ENCODE results near the gene AP1M1.

The AP1M1 gene

DNA sequence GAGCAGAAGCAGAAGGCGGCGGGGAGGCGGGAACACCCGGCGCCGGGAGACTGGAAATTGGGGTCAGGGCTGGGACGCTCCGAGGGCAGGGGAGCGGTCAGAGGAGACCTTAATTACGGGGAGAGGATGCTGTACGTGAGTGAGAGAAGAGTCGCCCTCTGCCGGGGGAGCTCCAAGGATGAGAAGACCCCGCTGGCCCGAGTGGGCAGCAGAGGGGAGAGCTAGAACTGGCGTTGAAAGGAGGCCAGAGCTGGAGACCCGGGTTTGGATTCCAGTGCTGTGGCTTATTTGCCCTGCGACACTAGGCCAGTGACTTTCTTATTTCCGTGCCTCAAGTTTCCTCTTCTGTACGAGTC, 12.0 kb upstream of the AP1M1 start:
- H3K27ac ChIP-seq (ENCODE audit: low read depth, low read length), result peak overlapping the region; percentile 85; the same call in 1 of the 2 replicates
- H3K4me1 ChIP-seq (ENCODE audit: control insufficient read depth, insufficient read depth, low read length), result no peaks in the 10 kb centered on the region
- no peaks in the 10 kb centered on the region for H3K27me3 ChIP-seq (ENCODE audit: control insufficient read depth, insufficient read depth, low read length)
- peak overlapping the region; percentile 96 for H3K4me3 ChIP-seq (ENCODE audit: low read depth, low read length)
- no peaks in the 10 kb centered on the region for H3K9me3 ChIP-seq (ENCODE audit: control insufficient read depth, insufficient read depth, low read depth, low read length)
- H3K9ac ChIP-seq (ENCODE audit: low read length), result peak overlapping the region; percentile 98
- peaks cover 34% of the 10 kb centered on the region for H3K36me3 ChIP-seq (ENCODE audit: control insufficient read depth, insufficient read depth, low read length)

DNA sequence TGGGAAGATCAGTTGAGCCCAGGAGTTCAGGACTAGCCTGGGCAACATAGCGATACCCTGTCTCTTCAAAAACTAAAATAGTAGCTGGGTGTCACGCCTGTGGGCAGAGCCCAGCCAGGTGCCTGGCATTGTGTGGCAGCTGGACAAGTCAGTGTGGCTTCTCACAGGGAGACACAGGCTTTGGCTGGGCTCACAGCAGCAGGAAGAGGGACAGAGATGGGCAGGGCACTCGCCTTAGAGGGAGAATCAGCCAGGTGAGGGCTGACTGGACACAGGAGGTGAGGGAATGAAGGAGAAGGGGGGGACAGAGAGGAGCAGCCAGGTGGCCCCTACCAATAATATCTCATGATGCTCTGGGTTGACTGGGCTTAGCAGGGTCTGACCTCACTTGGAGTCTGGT, 9.2 kb upstream of the AP1M1 start:
- Histone ChIP-seq H3K9ac (ENCODE audit: low read length) (no peak overlapping the region), H3K9me3 (ENCODE audit: control insufficient read depth, insufficient read depth, low read depth, low read length) (no peaks in the 10 kb centered on the region), H3K36me3 (ENCODE audit: control insufficient read depth, insufficient read depth, low read length) (peaks cover 49% of the 10 kb centered on the region), H3K4me3 (ENCODE audit: low read depth, low read length) (no peak overlapping the region), H3K4me1 (ENCODE audit: control insufficient read depth, insufficient read depth, low read length) (no peaks in the 10 kb centered on the region), H3K27ac (ENCODE audit: low read depth, low read length) (no peak overlapping the region), H3K27me3 (ENCODE audit: control insufficient read depth, insufficient read depth, low read length) (no peaks in the 10 kb centered on the region)

DNA sequence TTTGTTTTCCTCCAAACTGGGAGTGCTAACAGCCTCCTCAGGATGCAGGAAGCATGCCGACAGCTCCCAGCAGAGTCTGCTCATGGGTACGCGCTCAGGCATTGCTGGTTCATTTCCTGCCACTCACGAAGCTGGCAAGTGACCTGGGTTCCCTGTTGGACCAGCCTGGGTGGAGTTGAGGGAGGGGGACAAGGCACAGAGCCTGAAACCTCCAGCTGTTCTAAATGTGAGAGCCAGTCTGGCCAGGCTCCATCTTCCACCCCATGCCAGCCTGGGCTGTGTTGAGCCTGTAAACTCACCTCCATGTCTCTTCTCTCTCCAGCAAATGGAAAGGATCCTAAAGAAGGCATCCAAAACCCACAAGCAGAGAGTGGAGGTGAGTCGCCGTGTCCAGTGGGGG, 7.5 kb upstream of the AP1M1 start:
- Histone ChIP-seq H3K9ac (ENCODE audit: low read length) (no peak overlapping the region), H3K36me3 (ENCODE audit: control insufficient read depth, insufficient read depth, low read length) (peaks cover 49% of the 10 kb centered on the region), H3K4me3 (ENCODE audit: low read depth, low read length) (no peak overlapping the region), H3K9me3 (ENCODE audit: control insufficient read depth, insufficient read depth, low read depth, low read length) (no peaks in the 10 kb centered on the region), H3K27ac (ENCODE audit: low read depth, low read length) (no peak overlapping the region), H3K27me3 (ENCODE audit: control insufficient read depth, insufficient read depth, low read length) (no peaks in the 10 kb centered on the region), H3K4me1 (ENCODE audit: control insufficient read depth, insufficient read depth, low read length) (no peaks in the 10 kb centered on the region)

DNA sequence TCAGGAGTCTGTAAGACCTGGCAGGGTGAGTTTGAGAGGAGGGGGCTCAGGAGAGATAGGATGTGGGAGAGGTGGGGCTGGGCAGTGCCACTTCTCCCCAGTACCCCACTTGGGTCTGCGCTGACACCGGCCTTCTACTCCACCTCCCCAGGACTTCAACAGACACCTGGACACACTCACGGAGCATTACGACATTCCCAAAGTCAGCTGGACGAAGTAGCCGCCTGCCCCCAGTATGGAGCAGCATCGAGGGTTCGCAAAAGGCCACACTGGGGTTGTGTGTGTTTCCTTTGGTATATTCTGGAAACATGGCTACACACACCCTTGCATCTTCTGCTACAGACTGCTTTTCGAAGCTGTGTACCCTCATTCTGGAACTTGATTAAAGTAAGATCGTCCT, 7.0 kb upstream of the AP1M1 start:
- H3K27ac ChIP-seq (ENCODE audit: low read depth, low read length), result no peak overlapping the region

DNA sequence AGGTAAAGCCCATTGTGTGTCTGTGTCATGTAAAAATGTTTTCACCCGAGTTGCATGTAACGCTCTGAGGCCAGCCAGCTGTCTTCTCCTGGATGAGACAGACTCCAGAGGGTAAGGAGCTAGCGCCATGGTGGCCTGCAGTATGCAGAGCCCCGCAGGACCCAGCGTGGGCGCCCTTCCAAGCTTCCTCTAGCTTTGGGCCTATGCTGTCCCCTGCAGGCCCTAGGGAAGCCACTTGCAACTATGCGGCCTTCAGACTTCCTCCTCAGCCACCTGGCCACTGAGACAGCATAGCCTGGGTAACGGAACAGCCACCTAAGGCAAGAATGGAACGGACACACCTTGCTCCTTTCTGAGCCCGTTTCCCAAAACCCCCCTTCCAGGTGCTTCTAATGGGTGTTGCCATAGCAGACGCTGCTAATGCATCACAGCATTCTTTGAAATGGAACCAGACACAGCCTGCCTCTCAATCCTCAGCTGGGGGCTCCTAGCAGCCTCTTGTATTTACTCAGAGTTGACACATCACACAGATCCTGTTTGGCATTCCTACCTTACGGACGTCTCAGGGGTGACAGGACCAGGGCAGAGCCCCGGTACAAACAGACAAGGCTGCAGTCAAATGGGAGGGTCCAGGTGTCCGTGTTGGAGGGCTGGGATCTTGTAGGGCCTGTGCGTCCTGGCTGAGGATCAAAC, 6.3 kb upstream of the AP1M1 start:
- Histone ChIP-seq H3K27ac (ENCODE audit: low read depth, low read length) (no peak overlapping the region), H3K4me3 (ENCODE audit: low read depth, low read length) (no peak overlapping the region), H3K27me3 (ENCODE audit: control insufficient read depth, insufficient read depth, low read length) (no peaks in the 10 kb centered on the region), H3K36me3 (ENCODE audit: control insufficient read depth, insufficient read depth, low read length) (peaks cover 49% of the 10 kb centered on the region), H3K9me3 (ENCODE audit: control insufficient read depth, insufficient read depth, low read depth, low read length) (no peaks in the 10 kb centered on the region), H3K9ac (ENCODE audit: low read length) (no peak overlapping the region), H3K4me1 (ENCODE audit: control insufficient read depth, insufficient read depth, low read length) (no peaks in the 10 kb centered on the region)

More for the DNA sequence above, 7.0 kb upstream of the AP1M1 start:
- no peaks in the 10 kb centered on the region for H3K4me1 ChIP-seq (ENCODE audit: control insufficient read depth, insufficient read depth, low read length)
- H3K4me3 ChIP-seq (ENCODE audit: low read depth, low read length), result no peak overlapping the region
- H3K27me3 ChIP-seq (ENCODE audit: control insufficient read depth, insufficient read depth, low read length), result no peaks in the 10 kb centered on the region
- no peaks in the 10 kb centered on the region for H3K9me3 ChIP-seq (ENCODE audit: control insufficient read depth, insufficient read depth, low read depth, low read length)
- no peak overlapping the region for H3K9ac ChIP-seq (ENCODE audit: low read length)
- H3K36me3 ChIP-seq (ENCODE audit: control insufficient read depth, insufficient read depth, low read length), result peaks cover 49% of the 10 kb centered on the region

DNA sequence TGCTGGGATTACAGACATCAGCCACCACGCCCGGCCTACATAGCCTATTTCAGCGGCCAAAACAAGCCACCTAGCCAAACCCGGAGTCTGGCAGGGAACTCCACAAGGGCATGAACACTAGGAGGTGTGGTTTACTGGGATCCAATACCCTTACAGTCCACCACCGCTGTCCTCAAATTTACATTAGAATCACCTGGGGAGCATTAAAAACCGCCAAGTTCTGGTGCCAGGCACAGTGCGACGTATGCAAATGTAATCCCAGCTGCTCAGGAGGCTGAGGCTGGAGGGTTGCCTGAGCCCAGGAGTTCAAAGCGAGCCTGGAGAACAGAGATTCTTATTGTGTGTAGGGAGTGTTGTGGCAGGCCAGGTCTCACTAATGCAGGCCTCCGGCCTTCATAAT, 4.2 kb upstream of the AP1M1 start:
- H3K36me3 ChIP-seq (ENCODE audit: control insufficient read depth, insufficient read depth, low read length), result peaks cover 35% of the 10 kb centered on the region
- H3K9me3 ChIP-seq (ENCODE audit: control insufficient read depth, insufficient read depth, low read depth, low read length), result no peaks in the 10 kb centered on the region
- peaks cover 7% of the 10 kb centered on the region; the same call in 1 of the 2 replicates for H3K4me1 ChIP-seq (ENCODE audit: control insufficient read depth, insufficient read depth, low read length)
- no peak overlapping the region for H3K4me3 ChIP-seq (ENCODE audit: low read depth, low read length)
- H3K27me3 ChIP-seq (ENCODE audit: control insufficient read depth, insufficient read depth, low read length), result no peaks in the 10 kb centered on the region
- no peak overlapping the region for H3K9ac ChIP-seq (ENCODE audit: low read length)
- H3K27ac ChIP-seq (ENCODE audit: low read depth, low read length), result no peak overlapping the region

DNA sequence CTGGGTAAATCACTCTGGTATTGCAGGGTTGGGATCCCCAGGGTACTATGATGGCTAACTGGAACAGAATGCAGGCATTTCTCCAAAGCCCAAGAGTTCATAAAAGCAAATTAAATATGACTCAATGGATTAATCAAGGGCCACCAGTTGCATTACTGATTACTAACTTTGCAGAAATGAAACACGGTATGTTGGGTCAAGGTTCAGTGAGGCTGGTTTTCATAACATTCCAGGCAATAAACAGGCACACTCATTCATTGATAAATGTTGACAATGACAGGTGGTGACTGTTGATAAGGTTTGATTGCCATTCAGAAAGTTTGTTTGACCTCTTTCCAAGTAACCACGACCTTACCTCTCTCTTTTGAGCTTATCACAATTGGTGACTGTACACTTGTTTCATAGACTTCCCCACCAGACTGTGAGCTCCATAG, 506 bp upstream of the AP1M1 start:
- Histone ChIP-seq H3K4me3 (ENCODE audit: low read depth, low read length) (peak overlapping the region; percentile 85), H3K27ac (ENCODE audit: low read depth, low read length) (no peak overlapping the region), H3K9ac (ENCODE audit: low read length) (peak overlapping the region; percentile 54), H3K36me3 (ENCODE audit: control insufficient read depth, insufficient read depth, low read length) (peaks cover 8% of the 10 kb centered on the region), H3K9me3 (ENCODE audit: control insufficient read depth, insufficient read depth, low read depth, low read length) (no peaks in the 10 kb centered on the region), H3K4me1 (ENCODE audit: control insufficient read depth, insufficient read depth, low read length) (peaks cover 9% of the 10 kb centered on the region; the same call in 1 of the 2 replicates), H3K27me3 (ENCODE audit: control insufficient read depth, insufficient read depth, low read length) (no peaks in the 10 kb centered on the region)

DNA sequence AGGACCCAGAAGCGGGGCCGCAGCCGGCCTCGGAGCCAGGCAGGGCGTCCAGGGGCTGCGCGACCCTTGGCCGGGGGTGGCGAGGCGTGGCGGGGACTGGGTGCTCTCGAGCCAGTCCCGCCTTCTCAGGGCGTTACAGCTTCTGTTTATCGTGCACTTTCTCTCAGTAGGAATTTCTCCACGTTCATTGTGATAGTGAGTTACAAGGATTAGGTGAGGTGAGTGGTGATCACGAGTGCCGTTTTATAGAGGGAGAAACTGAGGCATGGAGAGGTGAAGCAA, 600 bp downstream of the AP1M1 start:
- H3K9me3 ChIP-seq (ENCODE audit: control insufficient read depth, insufficient read depth, low read depth, low read length), result no peaks in the 10 kb centered on the region
- H3K4me1 ChIP-seq (ENCODE audit: control insufficient read depth, insufficient read depth, low read length), result peaks cover 9% of the 10 kb centered on the region; the same call in 1 of the 2 replicates
- H3K36me3 ChIP-seq (ENCODE audit: control insufficient read depth, insufficient read depth, low read length), result peaks cover 14% of the 10 kb centered on the region
- H3K27me3 ChIP-seq (ENCODE audit: control insufficient read depth, insufficient read depth, low read length), result no peaks in the 10 kb centered on the region
- H3K27ac ChIP-seq (ENCODE audit: low read depth, low read length), result no peak overlapping the region
- peak overlapping the region; percentile 85 for H3K4me3 ChIP-seq (ENCODE audit: low read depth, low read length)
- H3K9ac ChIP-seq (ENCODE audit: low read length), result peak overlapping the region; percentile 70

DNA sequence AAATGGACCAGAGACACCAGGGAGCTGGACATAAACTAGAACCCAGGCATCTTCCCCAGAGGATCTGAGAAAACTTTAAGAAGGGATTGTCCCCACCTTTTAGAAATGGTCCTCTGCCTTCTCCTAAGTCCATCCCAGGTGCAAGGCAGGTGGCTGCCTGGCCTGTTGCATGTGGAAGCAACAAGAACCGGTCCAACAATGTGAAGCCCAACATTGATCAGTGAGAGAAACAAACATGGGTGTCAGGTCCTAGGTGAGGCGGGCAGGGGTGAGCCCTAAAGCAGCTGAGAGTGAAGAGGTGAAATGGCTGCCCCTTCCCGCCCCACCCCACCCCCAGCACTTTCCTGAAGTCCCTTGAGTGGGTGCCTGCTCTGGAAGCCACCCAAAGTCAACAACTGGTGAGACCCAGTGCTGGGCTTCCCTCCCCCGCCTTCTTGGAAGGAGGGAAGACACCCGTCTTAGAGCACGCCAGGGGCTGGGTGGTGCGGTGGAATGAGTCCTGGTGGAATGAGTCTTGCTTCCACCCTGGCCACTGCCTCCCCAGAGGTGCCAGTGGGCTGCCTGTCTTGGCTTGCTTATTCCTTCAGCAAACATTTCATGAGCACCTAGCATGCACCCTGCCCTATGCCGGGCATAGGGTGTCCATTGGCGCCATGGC, 1.7 kb downstream of the AP1M1 start:
- Histone ChIP-seq H3K9me3 (ENCODE audit: control insufficient read depth, insufficient read depth, low read depth, low read length) (no peaks in the 10 kb centered on the region), H3K9ac (ENCODE audit: low read length) (no peak overlapping the region), H3K27ac (ENCODE audit: low read depth, low read length) (no peak overlapping the region), H3K36me3 (ENCODE audit: control insufficient read depth, insufficient read depth, low read length) (peaks cover 23% of the 10 kb centered on the region), H3K4me1 (ENCODE audit: control insufficient read depth, insufficient read depth, low read length) (peaks cover 9% of the 10 kb centered on the region; the same call in 1 of the 2 replicates), H3K27me3 (ENCODE audit: control insufficient read depth, insufficient read depth, low read length) (no peaks in the 10 kb centered on the region), H3K4me3 (ENCODE audit: low read depth, low read length) (no peak overlapping the region; the same call in 1 of the 2 replicates)

DNA sequence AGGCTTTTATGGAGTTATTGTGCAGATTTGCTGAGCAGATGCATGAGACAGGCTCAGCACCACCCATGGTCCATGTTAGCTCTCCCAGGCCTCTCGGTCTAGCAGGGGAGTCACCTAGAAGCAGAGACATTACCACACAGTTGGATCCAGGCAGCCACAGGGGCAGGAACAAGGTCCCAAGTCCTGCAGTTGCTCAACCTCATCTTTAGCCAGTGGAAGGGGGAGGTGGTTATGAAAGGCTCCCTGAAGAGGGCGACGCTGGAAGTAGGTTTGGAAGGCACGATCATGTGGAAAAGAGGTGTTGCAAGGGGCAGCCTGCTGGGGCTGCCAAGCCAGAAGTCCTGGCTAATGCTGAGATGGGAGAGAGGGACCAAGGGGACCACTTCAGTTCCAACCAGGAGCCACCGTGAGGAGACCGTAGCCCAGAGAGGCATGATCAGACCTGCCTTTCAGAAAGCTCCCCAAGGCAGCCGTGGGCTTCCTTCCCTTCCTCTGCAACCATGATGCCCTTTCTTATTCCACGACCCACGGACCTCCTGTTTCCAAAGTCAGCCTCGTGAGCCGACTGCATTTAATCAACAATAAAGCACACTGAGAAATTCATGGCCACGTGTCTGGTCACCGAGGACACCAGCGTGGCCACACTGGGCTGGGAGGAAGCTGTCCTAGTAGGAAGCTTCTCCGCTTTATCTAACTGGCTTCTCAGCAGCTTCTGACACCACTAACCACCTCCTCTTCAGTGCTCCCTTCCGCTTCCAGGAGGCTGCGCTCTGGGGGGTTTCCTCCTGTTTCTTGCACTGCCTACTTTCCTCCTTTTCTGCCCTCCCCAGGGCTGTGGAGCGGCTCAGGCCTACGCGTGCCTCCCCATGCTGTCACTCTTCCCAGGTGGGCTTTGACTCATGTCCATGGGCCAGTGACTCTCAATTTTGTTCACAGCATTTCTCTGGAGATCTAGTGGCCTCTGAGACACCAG, 2.6 kb downstream of the AP1M1 start:
- Histone ChIP-seq H3K27ac (ENCODE audit: low read depth, low read length) (no peak overlapping the region), H3K9me3 (ENCODE audit: control insufficient read depth, insufficient read depth, low read depth, low read length) (no peaks in the 10 kb centered on the region), H3K4me1 (ENCODE audit: control insufficient read depth, insufficient read depth, low read length) (peaks cover 9% of the 10 kb centered on the region; the same call in 1 of the 2 replicates), H3K9ac (ENCODE audit: low read length) (no peak overlapping the region), H3K36me3 (ENCODE audit: control insufficient read depth, insufficient read depth, low read length) (peaks cover 30% of the 10 kb centered on the region), H3K27me3 (ENCODE audit: control insufficient read depth, insufficient read depth, low read length) (no peaks in the 10 kb centered on the region), H3K4me3 (ENCODE audit: low read depth, low read length) (no peak overlapping the region)

DNA sequence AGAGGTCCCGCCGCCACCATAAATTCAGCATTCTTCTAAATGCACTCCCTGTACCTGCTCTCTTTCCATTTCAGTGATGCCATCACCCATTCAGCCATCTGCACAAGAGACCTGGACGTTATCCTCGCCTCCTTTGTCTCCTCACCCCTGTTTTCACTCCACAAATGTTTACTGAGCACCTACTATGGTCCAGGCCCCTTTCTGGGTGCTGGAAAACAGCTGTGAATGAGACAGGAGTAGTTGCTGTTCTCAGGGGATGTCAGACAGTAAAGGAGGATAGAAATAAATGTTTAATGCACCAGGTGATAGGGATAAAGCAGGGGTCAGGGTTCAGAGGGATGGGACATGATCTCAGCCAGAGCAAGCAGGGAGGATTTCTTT, 3.3 kb downstream of the AP1M1 start:
- Histone ChIP-seq H3K4me1 (ENCODE audit: control insufficient read depth, insufficient read depth, low read length) (peaks cover 9% of the 10 kb centered on the region; the same call in 1 of the 2 replicates), H3K27me3 (ENCODE audit: control insufficient read depth, insufficient read depth, low read length) (no peaks in the 10 kb centered on the region), H3K27ac (ENCODE audit: low read depth, low read length) (no peak overlapping the region), H3K9ac (ENCODE audit: low read length) (no peak overlapping the region), H3K36me3 (ENCODE audit: control insufficient read depth, insufficient read depth, low read length) (peaks cover 35% of the 10 kb centered on the region), H3K9me3 (ENCODE audit: control insufficient read depth, insufficient read depth, low read depth, low read length) (no peaks in the 10 kb centered on the region), H3K4me3 (ENCODE audit: low read depth, low read length) (no peak overlapping the region)
